HG03066 (cell line): ENCODE results near the gene PCDHA1.

Experiments used
- ATAC-seq: cut with Tn5 transposase; IDR thresholded peaks from one replicate; pipeline ENCODE4 v1.9.1; 2021; ENCODE audit warnings: low read depth; ENCODE audit not compliant: unreplicated experiment

PCDHA1 gene

DNA sequence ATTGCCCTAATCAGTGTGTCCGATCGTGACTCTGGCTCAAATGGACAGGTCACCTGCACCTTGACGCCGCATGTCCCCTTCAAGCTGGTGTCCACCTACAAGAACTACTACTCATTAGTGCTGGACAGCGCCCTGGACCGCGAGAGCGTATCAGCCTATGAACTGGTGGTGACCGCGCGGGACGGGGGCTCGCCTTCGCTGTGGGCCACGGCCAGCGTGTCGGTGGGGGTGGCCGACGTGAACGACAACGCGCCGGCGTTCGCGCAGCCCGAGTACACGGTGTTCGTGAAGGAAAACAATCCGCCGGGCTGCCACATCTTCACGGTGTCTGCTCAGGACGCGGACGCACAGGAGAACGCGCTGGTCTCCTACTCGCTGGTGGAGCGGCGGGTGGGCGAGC, 97.4 kb downstream of the PCDHA1 start:
- no peak for ATAC-seq

DNA sequence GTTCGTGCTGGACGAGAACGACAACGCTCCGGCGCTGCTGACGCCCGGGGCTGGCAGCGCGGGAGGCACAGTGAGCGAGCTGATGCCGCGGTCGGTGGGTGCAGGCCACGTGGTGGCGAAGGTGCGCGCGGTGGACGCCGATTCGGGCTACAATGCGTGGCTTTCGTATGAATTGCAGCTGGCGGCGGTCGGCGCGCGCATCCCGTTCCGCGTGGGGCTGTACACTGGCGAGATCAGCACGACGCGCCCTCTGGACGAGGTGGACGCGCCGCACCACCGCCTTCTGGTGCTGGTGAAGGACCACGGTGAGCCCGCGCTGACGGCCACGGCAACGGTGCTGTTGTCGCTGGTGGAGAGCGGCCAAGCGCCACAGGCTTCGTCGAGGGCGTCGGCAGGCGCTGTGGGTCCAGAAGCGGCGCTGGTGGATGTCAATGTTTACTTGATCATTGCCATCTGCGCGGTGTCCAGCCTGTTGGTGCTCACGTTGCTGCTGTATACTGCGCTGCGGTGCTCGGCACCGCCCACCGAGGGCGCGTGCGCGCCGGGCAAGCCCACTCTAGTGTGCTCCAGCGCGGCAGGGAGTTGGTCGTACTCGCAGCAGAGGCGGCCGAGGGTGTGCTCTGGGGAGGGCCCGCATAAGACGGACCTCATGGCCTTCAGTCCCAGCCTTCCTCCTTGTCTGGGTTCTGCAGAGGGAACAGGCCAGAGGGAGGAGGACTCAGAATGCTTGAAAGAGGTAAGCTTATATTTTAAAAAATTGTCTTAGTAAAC, 98.2 kb downstream of the PCDHA1 start:
- ATAC-seq = no peak

- no peak for ATAC-seq
These were observed 130.4 kb downstream of the PCDHA1 start for GRCh38 chr5:140916325-140916724.

DNA sequence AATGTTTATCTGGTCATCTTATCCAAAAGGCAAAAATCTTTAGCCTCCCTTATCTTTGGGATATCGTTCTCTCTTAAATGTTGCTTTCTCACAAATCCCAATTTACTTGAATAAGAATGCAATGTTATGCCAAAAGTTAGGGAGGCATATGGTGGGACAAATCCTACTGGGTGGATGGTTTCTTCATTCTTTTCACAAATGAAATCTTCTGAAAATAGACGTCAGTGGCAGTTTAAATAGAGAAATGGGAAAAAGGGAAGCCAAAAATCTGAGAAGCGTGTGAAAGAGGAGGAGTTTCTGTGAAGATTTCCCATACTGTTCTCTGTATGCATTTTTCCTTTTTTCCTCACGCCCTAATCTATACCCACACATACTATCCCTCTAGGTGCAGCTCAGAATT, 137.7 kb downstream of the PCDHA1 start:
- no peak for ATAC-seq

DNA sequence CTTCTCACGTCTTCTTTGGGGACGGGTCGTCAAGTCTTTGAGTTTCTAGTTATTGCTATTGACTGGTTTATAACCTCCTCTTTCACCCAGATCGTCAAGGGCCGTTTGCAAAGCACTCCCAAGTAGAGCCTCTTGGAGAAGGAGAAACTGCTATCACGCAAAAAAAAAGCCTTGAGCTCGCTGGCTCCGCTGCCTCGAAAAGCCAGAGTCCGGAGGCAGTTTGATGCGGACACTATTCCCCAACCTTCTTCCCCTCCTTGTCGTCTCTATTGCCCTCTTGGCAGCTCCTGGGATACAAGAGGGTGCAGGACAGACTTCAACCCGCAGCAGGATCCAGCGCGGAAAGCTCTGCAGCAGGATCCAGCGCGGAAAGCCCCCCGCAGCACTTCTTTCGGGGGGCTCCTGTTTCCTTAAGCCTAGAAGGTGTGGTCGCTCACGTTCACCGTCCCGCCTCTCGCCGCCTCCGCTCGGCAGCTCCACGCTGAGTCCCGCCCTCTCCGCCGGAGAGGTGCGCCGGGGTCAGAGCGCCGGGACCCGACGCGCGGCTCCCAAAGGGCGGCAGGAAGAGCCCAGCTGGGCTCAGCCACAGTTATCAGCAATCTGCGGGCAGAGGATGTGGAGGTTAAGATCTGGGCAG, 140.0 kb downstream of the PCDHA1 start, which contains the start of gene PCDHAC1:
PCDHAC1 (plus strand) TSS at position 494 of the 637 bp plus-strand sequence. CDS start 594 bp downstream, outside the sequence.
- ATAC-seq = no peak

DNA sequence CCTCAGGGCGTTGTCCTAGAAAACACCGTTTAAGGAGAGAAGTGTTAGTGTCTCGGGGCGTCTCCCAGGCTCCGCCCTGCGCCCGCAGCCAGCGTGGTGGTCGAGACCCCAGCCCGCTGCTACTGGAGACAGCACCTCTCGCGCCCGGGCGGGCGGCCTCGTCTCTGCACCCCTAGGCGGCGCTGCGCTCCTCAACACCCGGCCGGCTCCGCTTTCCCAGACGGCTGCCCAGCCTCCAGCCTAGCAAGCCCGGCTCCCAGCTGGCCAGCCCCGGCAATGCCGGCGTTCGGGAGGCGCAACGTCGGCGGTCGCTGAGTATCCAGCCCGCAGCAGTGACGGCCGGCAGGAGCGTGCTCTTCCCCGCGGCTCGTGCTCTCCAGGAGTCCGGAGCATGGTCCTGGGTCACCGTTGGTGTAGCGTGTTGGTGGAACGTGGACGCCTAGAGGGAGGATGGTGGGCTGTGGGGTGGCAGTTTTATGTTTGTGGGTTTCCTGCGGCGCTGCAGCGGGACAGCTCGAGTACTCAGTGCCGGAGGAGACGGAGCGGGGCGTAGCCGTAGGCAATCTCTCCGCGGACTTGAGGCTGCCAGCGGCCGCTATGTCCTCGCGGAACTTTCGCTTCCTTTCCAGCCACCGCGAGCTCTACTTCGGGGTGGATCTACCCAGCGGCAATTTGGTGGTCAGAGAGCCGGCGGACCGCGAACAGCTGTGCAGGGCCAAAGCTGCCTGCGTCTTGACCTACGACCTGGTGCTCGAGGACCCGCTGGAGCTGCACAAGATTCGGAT, 140.7 kb downstream of the PCDHA1 start:
- ATAC-seq = no peak

- no peak for ATAC-seq
These were observed 141.3 kb downstream of the PCDHA1 start for GRCh38 chr5:140927228-140927573.

DNA sequence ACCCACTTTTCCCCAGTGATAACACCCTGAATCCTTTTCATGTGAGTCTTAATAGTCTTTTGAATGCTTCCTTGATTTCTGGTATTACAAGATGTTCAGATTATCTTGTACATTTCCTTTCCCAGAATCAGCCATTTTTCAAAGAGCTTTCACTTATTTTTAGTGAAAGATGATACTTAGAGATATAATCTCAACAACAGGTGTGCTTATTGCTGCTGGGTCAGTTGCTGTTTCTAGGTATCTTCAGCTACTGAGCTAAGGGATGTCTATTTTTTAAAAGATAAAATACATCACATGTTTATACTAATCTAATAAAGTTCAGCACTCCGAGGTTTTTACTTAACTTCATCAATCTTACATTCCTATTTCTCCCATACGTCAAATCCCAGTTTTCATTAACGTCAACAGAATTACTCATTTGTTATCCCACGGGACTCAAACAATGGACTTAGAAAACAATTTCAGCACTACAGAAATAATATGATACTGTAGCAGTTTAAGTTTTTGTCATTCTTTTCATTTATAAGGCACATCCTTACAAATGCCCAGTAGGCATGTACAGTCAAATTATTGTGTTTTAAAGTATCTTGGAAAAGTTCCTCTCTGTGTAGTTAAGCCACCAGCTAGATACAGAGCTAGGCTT, 149.1 kb downstream of the PCDHA1 start:
- no peak for ATAC-seq

DNA sequence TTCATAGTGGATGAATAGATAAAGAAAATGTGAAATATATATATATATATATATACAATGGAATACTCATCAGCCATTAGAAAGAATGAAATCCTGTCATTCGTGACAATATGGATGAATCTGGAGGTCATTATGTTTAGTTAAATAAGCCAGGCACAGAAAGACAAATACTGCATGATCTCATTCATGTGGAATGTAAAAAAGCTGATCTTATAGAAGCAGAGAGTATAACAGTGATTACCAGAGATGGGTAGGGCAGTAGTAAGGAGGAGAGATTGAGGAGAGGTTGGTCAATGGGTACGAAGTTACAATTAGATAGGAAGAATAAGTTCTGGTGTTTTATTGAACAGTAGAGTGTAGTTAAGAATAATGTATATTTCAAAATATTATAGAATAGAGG, 160.6 kb downstream of the PCDHA1 start:
- ATAC-seq = no peak

GRCh38 chr5:140951636-140952035, 165.7 kb downstream of the PCDHA1 start:
- ATAC-seq = no peak

GRCh38 chr5:140953234-140953633, 167.3 kb downstream of the PCDHA1 start:
- no peak for ATAC-seq

DNA sequence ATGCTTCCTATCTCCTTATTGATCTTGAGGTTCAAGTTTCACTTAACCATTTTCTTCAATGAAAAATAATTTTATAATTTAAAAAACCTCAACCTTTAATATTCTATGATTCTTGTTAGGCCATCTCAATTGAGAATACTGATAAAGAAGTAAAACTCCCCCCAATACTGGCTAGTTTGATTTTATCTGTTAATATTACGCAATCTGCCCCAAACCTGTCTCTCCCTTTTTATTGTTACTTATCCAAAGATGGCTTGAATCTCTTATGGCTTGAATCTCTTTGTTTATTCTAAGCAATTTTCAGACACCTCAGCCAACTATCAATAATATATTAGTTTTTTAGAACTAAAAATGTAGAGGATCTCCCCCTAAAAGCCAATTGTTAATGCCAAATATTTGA, 176.2 kb downstream of the PCDHA1 start:
- no peak for ATAC-seq

- ATAC-seq = no peak
These were observed 178.4 kb downstream of the PCDHA1 start for GRCh38 chr5:140964356-140964755.

GRCh38 chr5:140965905-140966292, 180.0 kb downstream of the PCDHA1 start:
- ATAC-seq = no peak

- ATAC-seq = no peak
These were observed 180.6 kb downstream of the PCDHA1 start, which contains the start of gene PCDHAC2 for GRCh38 chr5:140966293-140967225. PCDHAC2 (plus strand) TSS chr5:140966476; CDS start chr5:140966767, 291 bp downstream.

DNA sequence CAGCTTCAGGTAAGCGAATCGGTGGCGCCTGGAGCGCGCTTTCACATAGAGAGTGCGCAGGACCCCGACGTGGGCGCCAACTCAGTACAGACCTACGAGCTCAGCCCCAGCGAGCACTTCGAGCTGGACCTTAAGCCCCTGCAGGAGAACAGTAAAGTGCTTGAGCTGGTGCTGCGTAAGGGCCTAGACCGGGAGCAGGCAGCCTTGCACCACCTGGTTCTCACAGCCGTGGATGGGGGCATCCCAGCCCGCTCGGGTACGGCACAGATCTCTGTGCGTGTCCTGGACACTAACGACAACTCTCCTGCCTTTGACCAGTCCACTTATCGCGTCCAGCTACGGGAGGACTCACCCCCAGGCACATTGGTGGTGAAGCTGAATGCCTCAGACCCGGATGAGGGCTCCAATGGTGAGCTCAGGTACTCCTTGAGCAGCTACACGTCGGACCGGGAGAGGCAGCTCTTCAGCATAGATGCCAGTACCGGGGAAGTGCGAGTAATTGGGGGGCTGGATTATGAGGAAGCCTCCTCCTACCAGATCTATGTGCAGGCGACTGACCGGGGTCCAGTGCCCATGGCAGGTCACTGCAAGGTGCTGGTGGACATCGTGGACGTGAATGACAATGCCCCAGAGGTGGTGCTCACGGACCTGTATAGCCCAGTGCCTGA, 181.4 kb downstream of the PCDHA1 start:
- ATAC-seq = no peak

- ATAC-seq = no peak
These were observed 183.9 kb downstream of the PCDHA1 start for GRCh38 chr5:140969880-140970279.

GRCh38 chr5:140973550-140973949, 187.6 kb downstream of the PCDHA1 start:
- ATAC-seq = no peak

DNA sequence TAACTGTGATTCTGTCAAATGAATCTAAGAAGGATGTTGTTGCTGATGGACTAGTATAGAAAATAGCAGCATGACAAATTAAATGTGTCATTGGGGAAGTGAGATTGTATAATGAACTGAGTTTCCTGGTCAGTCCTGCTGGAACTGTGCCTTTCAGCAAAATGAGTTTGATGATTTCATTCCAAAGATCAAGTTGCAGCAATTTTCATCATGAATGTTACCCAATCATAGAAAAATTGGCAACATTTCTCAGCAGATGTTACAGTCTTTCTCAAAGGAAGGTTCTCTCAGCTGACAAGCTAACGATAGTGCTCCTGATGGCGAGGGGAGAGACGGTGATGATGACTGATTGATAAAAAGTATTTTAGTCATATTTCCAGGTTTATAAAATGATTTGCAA, 191.1 kb downstream of the PCDHA1 start:
- ATAC-seq = no peak
